22Rv1 (cell line): Measurements from ENCODE around the gene RNF166.
A peak's percentile ranks its signal among the peaks of the same experiment; 100 is the strongest.

Experiments used
- H3K27ac ChIP-seq: fragments of 450-650 bp; 2 replicates; pipeline ENCODE4 v1.5.1; 2017
- ZFX ChIP-seq: fragments of 450-650 bp; IDR thresholded peaks from 2 replicates; pipeline ENCODE4 v1.6.1; 2017; ENCODE audit warnings: antibody characterized with exemption, borderline replicate concordance
- TF ChIP-seq, protein P1 (sequence below): fragments of 450-650 bp; IDR thresholded peaks from 2 replicates; pipeline ENCODE4 v1.5.1; 2017; ENCODE audit warnings: mild to moderate bottlenecking

Gene RNF166

DNA sequence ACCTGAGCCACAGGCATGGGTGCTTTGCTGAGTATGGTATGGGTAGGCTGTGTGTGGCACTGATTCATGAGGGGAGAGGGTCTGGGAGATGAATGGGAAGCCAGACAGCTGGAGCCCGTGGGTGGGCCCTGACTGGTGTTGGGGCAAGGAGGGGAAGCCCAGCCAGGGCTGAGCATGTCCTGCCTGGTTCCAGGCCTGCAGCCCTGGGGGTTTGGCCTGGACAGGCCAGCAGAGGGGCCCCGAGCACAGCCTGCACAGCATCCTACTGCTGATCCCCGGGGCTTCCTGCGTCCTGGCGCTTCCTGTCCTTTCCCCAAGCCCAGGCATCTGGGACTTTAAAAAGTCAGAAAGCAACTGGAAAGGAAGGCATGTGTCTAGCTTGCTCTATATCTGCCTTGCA lies 38.7 kb downstream of the RNF166 start:
- TF ChIP-seq ZFX: no peak
- TF ChIP-seq, protein P1, sequence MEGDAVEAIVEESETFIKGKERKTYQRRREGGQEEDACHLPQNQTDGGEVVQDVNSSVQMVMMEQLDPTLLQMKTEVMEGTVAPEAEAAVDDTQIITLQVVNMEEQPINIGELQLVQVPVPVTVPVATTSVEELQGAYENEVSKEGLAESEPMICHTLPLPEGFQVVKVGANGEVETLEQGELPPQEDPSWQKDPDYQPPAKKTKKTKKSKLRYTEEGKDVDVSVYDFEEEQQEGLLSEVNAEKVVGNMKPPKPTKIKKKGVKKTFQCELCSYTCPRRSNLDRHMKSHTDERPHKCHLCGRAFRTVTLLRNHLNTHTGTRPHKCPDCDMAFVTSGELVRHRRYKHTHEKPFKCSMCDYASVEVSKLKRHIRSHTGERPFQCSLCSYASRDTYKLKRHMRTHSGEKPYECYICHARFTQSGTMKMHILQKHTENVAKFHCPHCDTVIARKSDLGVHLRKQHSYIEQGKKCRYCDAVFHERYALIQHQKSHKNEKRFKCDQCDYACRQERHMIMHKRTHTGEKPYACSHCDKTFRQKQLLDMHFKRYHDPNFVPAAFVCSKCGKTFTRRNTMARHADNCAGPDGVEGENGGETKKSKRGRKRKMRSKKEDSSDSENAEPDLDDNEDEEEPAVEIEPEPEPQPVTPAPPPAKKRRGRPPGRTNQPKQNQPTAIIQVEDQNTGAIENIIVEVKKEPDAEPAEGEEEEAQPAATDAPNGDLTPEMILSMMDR: no peak
- no peak overlapping the region for H3K27ac ChIP-seq

- H3K27ac ChIP-seq: 0 out of 2 replicates have a peak overlapping the region, but pooled peaks have one; percentile 78
- TF ChIP-seq, protein P1: no peak
- TF ChIP-seq ZFX: no peak
Measured at GRCh38 chr16:88665570-88665969, 40.6 kb downstream of the RNF166 start.

- peak overlapping the region; percentile 78; the same call in 1 of the 2 replicates for H3K27ac ChIP-seq
Measured at GRCh38 chr16:88665148-88665547, 41.1 kb downstream of the RNF166 start.

GRCh38 chr16:88662843-88663606 lies 43.2 kb downstream of the RNF166 start, which contains the start of gene MVD:
Gene MVD, minus strand, starts transcription at chr16:88663091. Its CDS starts 11 bp downstream, at chr16:88663080.
- peak within 1 kb of the TSS; percentile 78 for H3K27ac ChIP-seq
- no peak for TF ChIP-seq ZFX
- TF ChIP-seq, protein P1: 0 out of 2 replicates have a peak, but pooled peaks have one; percentile 6

More at GRCh38 chr16:88665148-88665547, 41.1 kb downstream of the RNF166 start:
- TF ChIP-seq ZFX: no peak
- TF ChIP-seq, protein P1: no peak

DNA sequence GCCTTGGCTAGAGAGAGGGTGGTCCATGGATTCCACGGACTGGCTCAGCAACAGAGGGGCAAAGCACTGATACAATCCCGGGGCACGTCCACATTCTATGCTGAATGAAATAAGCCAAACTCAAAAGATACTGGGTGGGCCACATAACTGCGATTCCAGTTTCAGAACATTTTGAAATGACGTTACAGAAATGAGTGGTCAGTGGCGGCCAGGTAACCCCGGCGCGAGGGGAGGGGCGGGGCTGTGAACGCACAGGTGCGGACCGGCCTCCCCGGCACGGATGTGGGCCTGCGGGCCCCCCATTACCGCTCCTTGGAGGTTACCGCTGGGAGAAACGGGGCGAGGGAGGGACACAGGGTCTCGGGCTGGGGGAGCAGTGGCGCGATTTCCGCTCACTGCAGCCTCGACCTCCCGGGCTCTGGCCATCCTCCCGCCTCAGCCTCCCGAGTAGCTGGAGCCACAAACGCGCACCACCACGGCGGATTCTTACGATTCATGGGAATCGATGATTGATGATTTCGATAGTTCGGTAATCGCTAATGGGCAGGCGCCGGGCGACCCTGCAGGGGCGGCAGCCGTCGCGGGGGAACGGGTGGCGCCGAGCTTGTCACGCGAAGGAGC lies 43.9 kb downstream of the RNF166 start:
- H3K27ac ChIP-seq: peak overlapping the region; percentile 78
- TF ChIP-seq, protein P1: no peak
- no peak for TF ChIP-seq ZFX

DNA sequence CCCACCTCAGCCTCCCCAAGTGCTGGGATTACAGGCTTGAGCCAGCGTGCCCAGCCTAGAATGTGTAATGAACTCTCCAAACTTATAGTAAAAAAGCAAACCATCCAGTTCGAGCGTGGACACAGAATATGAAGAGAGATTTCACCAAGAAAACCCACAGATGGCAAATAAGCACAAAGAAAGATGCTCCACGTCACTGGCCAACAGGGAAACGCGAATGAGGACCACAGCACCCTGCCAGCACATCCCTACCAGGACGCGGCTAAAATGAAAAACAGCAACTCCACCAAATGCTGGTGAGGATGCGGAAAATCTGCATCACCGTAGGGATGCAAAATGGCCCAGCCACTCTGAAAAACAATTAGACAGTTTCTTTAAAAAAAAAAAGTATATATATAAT lies 44.7 kb downstream of the RNF166 start:
- peak overlapping the region; percentile 78; the same call in 1 of the 2 replicates for H3K27ac ChIP-seq
- no peak for TF ChIP-seq ZFX
- TF ChIP-seq, protein P1: no peak

DNA sequence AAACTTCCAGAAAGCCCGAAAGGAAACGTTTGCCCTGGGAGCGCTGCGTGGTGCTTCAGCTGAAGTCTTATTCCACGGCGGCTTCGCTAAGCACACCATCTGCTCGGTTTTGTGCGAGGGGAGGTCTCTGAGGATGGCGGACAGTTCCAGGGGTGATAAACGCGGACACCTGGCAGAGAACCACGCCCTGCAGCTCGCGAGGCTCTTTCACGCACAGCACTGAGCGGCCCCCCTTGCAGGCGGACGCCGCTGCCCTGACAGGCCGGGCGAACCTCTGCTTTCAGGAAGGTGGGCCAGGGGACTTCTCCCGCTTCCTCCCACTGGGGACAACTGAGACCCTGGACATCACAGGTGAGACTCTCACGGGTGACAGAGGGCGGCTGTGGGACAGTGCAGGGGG lies 47.0 kb downstream of the RNF166 start:
- no peak for TF ChIP-seq ZFX
- TF ChIP-seq, protein P1: no peak
- no peak overlapping the region for H3K27ac ChIP-seq
